HG03280 (cell line): ENCODE data around the gene ADD2.
"Not testable (repeated sequence)": the region's sequence is repeated elsewhere in the genome, so short reads cannot be mapped to it uniquely, and the experiment has no call there.

Experiments used
- ATAC-seq: cut with Tn5 transposase; IDR thresholded peaks from one replicate; pipeline ENCODE4 v1.9.1; 2021; ENCODE audit warnings: mild to moderate bottlenecking, moderate library complexity; ENCODE audit not compliant: unreplicated experiment

Gene ADD2

GRCh38 chr2:70767699-70768589 is at the start of gene ADD2:
Gene ADD2 (minus strand): TSS chr2:70768200. CDS start chr2:70706408, 61,792 bp downstream.
- no peak for ATAC-seq

GRCh38 chr2:70817284-70817954 is 49.4 kb upstream of the ADD2 start:
- no peak for ATAC-seq

GRCh38 chr2:70816726-70817125 is 48.7 kb upstream of the ADD2 start:
- ATAC-seq, result no peak

- ATAC-seq, result no peak
Observed at GRCh38 chr2:70808983-70809958, 41.3 kb upstream of the ADD2 start.

- ATAC-seq, result no peak
Observed at GRCh38 chr2:70807828-70808118, 39.8 kb upstream of the ADD2 start.

GRCh38 chr2:70807102-70807827 is 39.3 kb upstream of the ADD2 start:
- ATAC-seq, result no peak

- ATAC-seq, result no peak
Observed at GRCh38 chr2:70806620-70807019, 38.6 kb upstream of the ADD2 start.

GRCh38 chr2:70806013-70806412 is 38.0 kb upstream of the ADD2 start:
- no peak for ATAC-seq

- no peak for ATAC-seq
Observed at GRCh38 chr2:70801607-70802263, 33.7 kb upstream of the ADD2 start.

GRCh38 chr2:70799706-70800105 is 31.7 kb upstream of the ADD2 start:
- ATAC-seq, result no peak

GRCh38 chr2:70797996-70798395 is 30.0 kb upstream of the ADD2 start:
- not testable (repeated sequence) for ATAC-seq

- ATAC-seq, result no peak
Observed at GRCh38 chr2:70797506-70797905, 29.5 kb upstream of the ADD2 start.

- ATAC-seq, result no peak
Observed at GRCh38 chr2:70796262-70796661, 28.3 kb upstream of the ADD2 start.

GRCh38 chr2:70795164-70795995 is 27.4 kb upstream of the ADD2 start:
- no peak for ATAC-seq

GRCh38 chr2:70793450-70793849 is 25.4 kb upstream of the ADD2 start:
- ATAC-seq, result no peak

- no peak for ATAC-seq
Observed at GRCh38 chr2:70790136-70790828, 22.3 kb upstream of the ADD2 start, which contains the start of gene FIGLA. Gene FIGLA (minus strand): TSS chr2:70790643. CDS start chr2:70790638, 5 bp downstream.

- no peak for ATAC-seq
Observed at GRCh38 chr2:70789304-70790135, 21.5 kb upstream of the ADD2 start.
